ENCODE measurements around the gene CD6. TPM values are rescaled to one million over a fixed set of nuclear protein-coding genes. Genes with fewer than 3 reads are reported as not detected.

Gene CD6
- total and polyA plus RNA-seq, 2 donors (not counting 3 experiments of a cell fraction or from before 2014, with no cell fraction given): not detected

DNA sequence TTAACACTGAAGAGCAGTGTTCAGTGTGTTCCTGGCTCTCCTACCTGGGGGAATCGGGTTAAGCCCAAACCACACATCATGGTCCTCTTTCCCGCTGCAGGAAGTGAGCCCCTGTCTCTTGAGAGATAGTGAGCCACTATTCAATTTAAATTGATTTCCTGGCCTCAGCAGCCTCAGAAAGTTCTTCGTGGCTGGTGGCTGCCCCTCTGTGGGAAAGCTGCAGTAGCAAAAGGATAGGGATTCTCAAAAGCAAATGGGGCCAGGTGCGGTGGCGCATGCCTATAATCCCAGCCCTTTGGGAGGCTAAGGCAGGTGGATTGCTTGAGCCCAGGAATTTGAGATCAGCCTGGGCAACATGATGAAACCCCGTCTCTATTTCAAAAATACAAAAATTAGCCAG, 81.7 kb downstream of the CD6 start:
- Histone ChIP-seq H3K27ac (ENCODE audit: insufficient read depth, low read depth, low read length) (no peak overlapping the region), H3K27me3 (ENCODE audit: control insufficient read depth in 2 of 2, insufficient read depth in 2 of 2, low read length in 2 of 2) (no peaks in the 10 kb centered on the region), H2AFZ (ENCODE audit: low read depth, low read length) (no peak overlapping the region), H3K36me3 (ENCODE audit: control insufficient read depth in 2 of 2, extremely low read depth in 1 of 2, insufficient read depth in 2 of 2, low read length in 2 of 2) (no peaks in the 10 kb centered on the region), H3K4me2 (ENCODE audit: insufficient read depth, low read length) (no peak overlapping the region), H4K20me1 (replicated peaks; ENCODE audit: control insufficient read depth, extremely low read depth, insufficient read depth, low read length) (no peaks in the 10 kb centered on the region), H3K79me2 (ENCODE audit: control insufficient read depth, insufficient read depth, low read length) (no peaks in the 10 kb centered on the region), H3K9me1 (replicated peaks; ENCODE audit: control insufficient read depth, extremely low read depth, insufficient read depth, low read length) (no peaks in the 10 kb centered on the region), H3K9me3 (replicated peaks; ENCODE audit: control insufficient read depth, insufficient read depth, low read length) (no peaks in the 10 kb centered on the region), H3K4me1 (ENCODE audit: control insufficient read depth, extremely low read depth, insufficient read depth, low read length) (no peaks in the 10 kb centered on the region), H3K9ac (replicated peaks; ENCODE audit: extremely low read depth, insufficient read depth, low read length) (no peak overlapping the region), H3K4me3 (replicated peaks in 1 of 3; ENCODE audit: insufficient read depth in 1 of 3, low read depth in 1 of 3, low read length in 3 of 3) (no peak overlapping the region)
- ChIA-PET CTCF (interaction anchor here (1.3 kb wide), 1 partner anchor 11 kb away, joined by 3 read pairs; no protein-coding TSS in a partner anchor), POLR2A (no interaction called here)
- no peak for DNase-seq (ENCODE audit: low read depth, low spot score)
- dilution Hi-C loops (cut with MboI; ENCODE audit: extremely low pct_ligation_motif_present, low sequenced_read_pairs) (no loop called here), intact Hi-C loops (cut with micrococcal nuclease) (no loop called here)
- no TSS peak for BruUV-seq (replicated peaks)
- TF ChIP-seq POLR2AphosphoS5 (IDR thresholded peaks at IDR 0.05; ENCODE audit: insufficient read depth, low read depth, low read length): no peak
- no peak for TF ChIP-seq GATA2 (IDR thresholded peaks at IDR 0.05; ENCODE audit: insufficient read depth, insufficient read length, low read depth, low read length)
- TF ChIP-seq JUN (IDR thresholded peaks at IDR 0.05; ENCODE audit: borderline replicate concordance, insufficient read depth, insufficient read length, low read depth): no peak
- TF ChIP-seq, protein P1, sequence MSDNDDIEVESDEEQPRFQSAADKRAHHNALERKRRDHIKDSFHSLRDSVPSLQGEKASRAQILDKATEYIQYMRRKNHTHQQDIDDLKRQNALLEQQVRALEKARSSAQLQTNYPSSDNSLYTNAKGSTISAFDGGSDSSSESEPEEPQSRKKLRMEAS (IDR thresholded peaks at IDR 0.05; ENCODE audit: insufficient read depth, insufficient read length): no peak
- TF ChIP-seq MYC (IDR thresholded peaks at IDR 0.05; ENCODE audit: low read depth, low read length): no peak
- TF ChIP-seq POLR2A (IDR thresholded peaks at IDR 0.05; ENCODE audit: low read depth, low read length): no peak
- TF ChIP-seq EZH2 (IDR thresholded peaks at IDR 0.05; ENCODE audit: borderline replicate concordance, low read depth, low read length, severe bottlenecking): no peak
- TF ChIP-seq, protein P2, sequence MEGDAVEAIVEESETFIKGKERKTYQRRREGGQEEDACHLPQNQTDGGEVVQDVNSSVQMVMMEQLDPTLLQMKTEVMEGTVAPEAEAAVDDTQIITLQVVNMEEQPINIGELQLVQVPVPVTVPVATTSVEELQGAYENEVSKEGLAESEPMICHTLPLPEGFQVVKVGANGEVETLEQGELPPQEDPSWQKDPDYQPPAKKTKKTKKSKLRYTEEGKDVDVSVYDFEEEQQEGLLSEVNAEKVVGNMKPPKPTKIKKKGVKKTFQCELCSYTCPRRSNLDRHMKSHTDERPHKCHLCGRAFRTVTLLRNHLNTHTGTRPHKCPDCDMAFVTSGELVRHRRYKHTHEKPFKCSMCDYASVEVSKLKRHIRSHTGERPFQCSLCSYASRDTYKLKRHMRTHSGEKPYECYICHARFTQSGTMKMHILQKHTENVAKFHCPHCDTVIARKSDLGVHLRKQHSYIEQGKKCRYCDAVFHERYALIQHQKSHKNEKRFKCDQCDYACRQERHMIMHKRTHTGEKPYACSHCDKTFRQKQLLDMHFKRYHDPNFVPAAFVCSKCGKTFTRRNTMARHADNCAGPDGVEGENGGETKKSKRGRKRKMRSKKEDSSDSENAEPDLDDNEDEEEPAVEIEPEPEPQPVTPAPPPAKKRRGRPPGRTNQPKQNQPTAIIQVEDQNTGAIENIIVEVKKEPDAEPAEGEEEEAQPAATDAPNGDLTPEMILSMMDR (IDR thresholded peaks at IDR 0.05; ENCODE audit: extremely low read depth in 1 of 2, insufficient read depth in 1 of 2, low read depth in 1 of 2, low read length in 2 of 2): no peak
- no peak for TF ChIP-seq FOS (IDR thresholded peaks at IDR 0.05; ENCODE audit: borderline replicate concordance, insufficient read depth, low read length)
- FAIRE-seq: no peak
